Raji (cell line): ENCODE measurements around the gene ADAM21.

Source experiments
- POLR2A ChIP-seq: IDR thresholded peaks from 2 replicates; pipeline ENCODE4 v1.6.1; 2011; ENCODE audit warnings: low read depth, low read length, control low read depth; ENCODE audit not compliant: insufficient read depth

ADAM21 gene

DNA sequence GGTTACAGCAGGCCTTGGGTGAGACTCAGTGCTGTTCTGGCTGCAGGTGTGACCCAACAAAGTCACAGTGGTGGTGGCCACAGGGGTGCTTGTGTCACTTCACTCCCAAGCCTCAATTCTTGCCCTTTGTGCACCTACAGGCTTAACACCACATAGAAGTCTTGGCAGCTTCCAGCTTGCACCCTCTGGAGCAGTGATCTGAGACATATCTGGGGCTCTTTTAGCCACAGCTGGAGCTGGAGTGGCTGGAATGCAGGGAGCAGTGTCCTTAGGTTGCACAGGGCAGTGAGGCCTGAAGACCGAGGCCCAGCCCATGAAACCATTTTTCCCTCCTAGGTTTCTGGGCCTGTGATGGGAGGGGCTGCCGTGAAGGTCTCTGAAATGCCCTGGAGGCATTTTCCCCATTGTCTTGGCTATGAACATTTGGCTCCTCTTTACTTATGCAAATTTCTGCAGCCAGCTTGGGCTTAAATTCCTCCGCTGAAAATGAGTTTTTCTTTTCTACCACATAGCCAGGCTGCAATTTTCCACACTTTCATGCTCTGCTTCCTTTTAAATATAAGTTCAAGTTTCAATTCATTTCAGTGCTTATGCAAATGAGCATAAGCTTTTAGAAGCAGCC is 37.7 kb downstream of the ADAM21 start:
- TF ChIP-seq POLR2A = no peak

DNA sequence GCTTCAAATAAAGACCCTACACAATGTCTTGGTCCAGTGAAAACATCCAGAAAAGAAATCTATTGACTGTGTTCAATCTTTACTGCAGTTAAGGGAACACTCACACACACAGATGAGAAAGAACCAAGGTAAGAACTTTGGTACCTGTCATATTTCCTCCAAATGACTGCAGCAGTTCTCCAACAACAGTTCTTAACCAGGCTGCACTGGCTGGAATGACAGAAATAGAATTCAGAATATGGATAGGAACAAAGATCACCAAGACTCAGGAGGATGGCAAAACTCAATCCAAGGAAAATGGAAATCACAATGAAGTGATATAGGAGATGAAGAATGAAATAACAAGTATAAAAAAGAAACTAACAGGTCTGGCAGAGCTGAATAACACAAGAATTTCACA is 46.2 kb downstream of the ADAM21 start:
- TF ChIP-seq POLR2A = no peak
